ENCODE results near the gene GRID1.

GRID1 gene

DNA sequence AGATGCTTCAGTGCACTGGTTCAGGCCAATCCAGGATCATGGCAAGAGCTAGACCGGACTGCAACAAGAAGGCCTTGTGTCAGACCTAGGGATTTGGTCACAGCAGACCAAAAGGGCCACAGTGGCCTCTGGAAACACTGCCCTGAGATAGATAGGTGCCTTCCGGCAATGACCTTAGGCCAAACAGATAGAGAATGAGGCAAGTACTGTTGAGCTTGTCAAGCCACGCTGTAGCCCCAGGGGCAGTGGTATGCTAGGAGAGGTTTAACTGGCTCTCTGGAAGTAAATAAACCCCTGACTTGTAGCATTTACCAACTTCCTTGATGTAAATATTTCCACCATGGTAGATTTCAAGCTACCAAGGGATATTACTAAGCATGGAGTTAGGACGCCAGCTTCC is 197.5 kb downstream of the GRID1 start:
- H3K4me3 ChIP-seq (ENCODE audit: low read length) = no peak overlapping the region
- H3K36me3 ChIP-seq (ENCODE audit: control insufficient read depth, insufficient read depth, low read length, severe bottlenecking) = no peaks in the 10 kb centered on the region
- no peaks in the 10 kb centered on the region for H3K9me3 ChIP-seq (ENCODE audit: control insufficient read depth, low read length)
- no peaks in the 10 kb centered on the region for H3K27me3 ChIP-seq (replicated peaks; ENCODE audit: control insufficient read depth, insufficient read depth, low read length)
- DNase-seq (ENCODE audit: low read depth) = no peak
- no peak overlapping the region for H3K9ac ChIP-seq (ENCODE audit: low read length)
- no peaks in the 10 kb centered on the region for H3K4me1 ChIP-seq (ENCODE audit: control insufficient read depth, insufficient read depth, low read length)

DNA sequence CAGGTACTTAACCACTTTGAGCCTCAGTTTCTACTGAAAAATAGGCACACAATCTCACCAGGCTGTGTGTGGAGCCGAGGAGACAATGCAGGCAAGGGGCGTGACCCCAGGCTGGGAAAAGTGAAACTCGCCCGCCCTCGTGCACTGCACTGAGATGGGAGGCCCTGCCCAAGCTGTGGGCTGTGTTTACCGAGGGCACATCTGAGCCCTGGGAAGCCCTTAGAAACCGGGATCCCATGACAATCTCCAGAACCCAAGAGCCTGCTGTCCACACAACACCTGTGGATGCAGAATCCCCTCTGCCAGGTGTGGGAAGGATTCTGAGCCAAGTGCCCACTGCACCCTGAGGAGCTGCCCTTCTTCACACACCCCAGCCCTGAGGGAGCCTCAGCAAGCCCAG is 198.3 kb downstream of the GRID1 start:
- no peaks in the 10 kb centered on the region for H3K4me1 ChIP-seq (ENCODE audit: control insufficient read depth, insufficient read depth, low read length)
- H3K4me3 ChIP-seq (ENCODE audit: low read length) = no peak overlapping the region
- H3K9me3 ChIP-seq (ENCODE audit: control insufficient read depth, low read length) = no peaks in the 10 kb centered on the region
- H3K27me3 ChIP-seq (replicated peaks; ENCODE audit: control insufficient read depth, insufficient read depth, low read length) = no peaks in the 10 kb centered on the region
- H3K9ac ChIP-seq (ENCODE audit: low read length) = no peak overlapping the region
- DNase-seq (ENCODE audit: low read depth) = no peak
- H3K36me3 ChIP-seq (ENCODE audit: control insufficient read depth, insufficient read depth, low read length, severe bottlenecking) = no peaks in the 10 kb centered on the region

DNA sequence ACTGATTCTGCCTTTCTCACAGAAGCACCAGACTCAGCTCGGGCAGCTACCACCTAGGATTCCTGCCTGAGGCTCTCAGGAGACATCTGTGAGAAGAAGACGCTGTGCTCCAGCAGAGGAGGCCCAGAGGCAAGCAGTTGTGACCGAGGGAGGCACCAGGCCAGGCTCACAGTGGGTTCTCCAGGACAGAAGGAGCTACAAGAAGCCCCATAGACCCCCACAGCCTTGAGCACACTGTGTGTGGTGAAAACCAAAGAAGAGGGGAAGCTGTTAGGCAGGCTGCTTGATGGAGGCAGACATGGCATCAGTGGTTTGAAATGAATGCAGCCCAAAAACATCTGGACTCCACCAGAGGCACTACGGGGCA is 198.8 kb downstream of the GRID1 start:
- no peak for DNase-seq (ENCODE audit: low read depth)
- H3K36me3 ChIP-seq (ENCODE audit: control insufficient read depth, insufficient read depth, low read length, severe bottlenecking) = no peaks in the 10 kb centered on the region
- H3K4me3 ChIP-seq (ENCODE audit: low read length) = no peak overlapping the region
- no peaks in the 10 kb centered on the region for H3K9me3 ChIP-seq (ENCODE audit: control insufficient read depth, low read length)
- no peak overlapping the region for H3K9ac ChIP-seq (ENCODE audit: low read length)
- H3K4me1 ChIP-seq (ENCODE audit: control insufficient read depth, insufficient read depth, low read length) = no peaks in the 10 kb centered on the region
- no peaks in the 10 kb centered on the region for H3K27me3 ChIP-seq (replicated peaks; ENCODE audit: control insufficient read depth, insufficient read depth, low read length)

DNA sequence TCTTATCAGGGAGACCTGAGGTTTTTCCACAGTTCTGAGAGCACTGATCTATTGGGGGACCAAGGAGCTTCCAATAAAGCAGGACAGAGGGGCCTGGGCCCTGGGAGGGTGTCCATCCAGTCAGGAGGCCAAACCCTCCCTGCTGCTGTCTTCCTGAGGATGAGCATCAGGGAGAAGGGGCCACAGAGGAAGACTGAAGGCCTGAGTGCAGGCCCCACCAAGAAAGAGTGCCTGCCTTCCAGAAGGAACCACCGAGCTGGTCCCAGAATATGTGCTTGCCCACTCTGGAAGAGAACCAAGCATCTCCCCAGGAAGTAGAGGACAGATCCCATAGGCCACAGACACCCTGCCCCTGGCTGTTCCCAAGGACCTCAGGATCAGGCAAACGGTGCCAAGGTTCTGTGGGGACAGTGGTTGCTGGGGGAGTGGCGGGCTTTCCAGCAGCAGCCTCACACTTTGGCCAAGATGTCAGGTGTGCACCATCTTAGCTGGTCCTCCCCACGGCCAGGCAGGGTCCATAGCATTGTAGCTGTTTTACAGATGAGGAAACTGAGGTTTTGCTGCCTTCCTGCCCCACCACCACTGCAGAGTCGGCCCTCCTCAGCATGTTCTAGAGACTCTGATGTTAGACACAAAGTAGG is 199.4 kb downstream of the GRID1 start:
- Histone ChIP-seq H3K9ac (ENCODE audit: low read length) (no peak overlapping the region), H3K36me3 (ENCODE audit: control insufficient read depth, insufficient read depth, low read length, severe bottlenecking) (no peaks in the 10 kb centered on the region), H3K9me3 (ENCODE audit: control insufficient read depth, low read length) (no peaks in the 10 kb centered on the region), H3K27me3 (replicated peaks; ENCODE audit: control insufficient read depth, insufficient read depth, low read length) (no peaks in the 10 kb centered on the region), H3K4me1 (ENCODE audit: control insufficient read depth, insufficient read depth, low read length) (no peaks in the 10 kb centered on the region), H3K4me3 (ENCODE audit: low read length) (no peak overlapping the region)
- DNase-seq (ENCODE audit: low read depth) = no peak

DNA sequence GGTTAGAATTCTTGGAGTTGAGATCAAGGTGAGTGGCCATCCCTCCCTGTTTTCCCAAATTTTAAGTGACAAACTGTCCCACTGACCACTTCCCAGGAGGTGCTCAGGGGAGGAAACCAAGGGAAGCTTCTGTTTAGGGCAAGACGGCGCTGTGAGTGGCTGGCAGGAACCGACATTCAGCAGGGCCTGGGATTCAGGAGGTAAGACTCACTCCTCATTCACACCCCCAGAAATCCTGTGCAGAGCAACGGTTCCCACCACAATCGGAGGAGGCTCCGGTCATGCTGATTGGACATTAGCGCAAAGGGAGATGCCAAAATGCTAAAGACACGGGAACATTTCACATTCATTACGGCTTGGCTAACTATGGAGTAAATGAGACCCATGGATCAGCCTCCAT is 200.9 kb downstream of the GRID1 start:
- Histone ChIP-seq H3K4me3 (ENCODE audit: low read length) (no peak overlapping the region), H3K36me3 (ENCODE audit: control insufficient read depth, insufficient read depth, low read length, severe bottlenecking) (no peaks in the 10 kb centered on the region), H3K9ac (ENCODE audit: low read length) (no peak overlapping the region), H3K9me3 (ENCODE audit: control insufficient read depth, low read length) (no peaks in the 10 kb centered on the region), H3K4me1 (ENCODE audit: control insufficient read depth, insufficient read depth, low read length) (no peaks in the 10 kb centered on the region), H3K27me3 (replicated peaks; ENCODE audit: control insufficient read depth, insufficient read depth, low read length) (no peaks in the 10 kb centered on the region)
- DNase-seq (ENCODE audit: low read depth) = no peak

DNA sequence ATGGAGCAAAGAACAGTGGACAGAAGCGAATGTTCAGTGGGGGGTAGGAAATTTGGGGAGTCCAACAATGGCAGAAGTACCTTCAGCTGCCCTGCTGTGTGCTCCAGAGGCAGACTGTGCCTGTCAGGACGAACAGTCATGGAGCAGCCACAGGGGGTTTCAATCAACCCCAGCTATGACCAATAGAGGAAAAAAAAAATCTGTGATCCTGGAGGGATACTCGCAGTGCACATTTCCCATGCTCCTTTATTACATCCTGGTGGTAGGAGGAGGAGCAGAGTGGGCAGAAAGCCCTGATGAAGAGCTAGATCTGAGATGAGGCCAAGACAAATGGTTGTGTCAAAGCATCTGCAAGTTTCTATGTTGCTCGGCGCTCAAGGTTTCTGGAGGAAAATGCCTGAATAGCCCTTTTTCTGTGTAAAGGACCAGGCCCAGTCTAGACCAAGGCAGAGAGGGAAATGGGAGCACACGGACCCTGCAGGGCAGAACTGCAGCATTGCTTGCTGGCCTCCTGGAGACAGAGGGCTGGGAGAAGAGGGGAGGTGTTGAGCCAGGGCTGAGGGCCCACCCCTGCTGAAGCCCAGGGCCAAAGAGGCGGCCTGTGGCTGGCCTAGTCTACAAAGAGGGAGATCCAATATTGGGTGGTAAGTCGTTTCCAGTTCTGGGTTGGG is 201.5 kb downstream of the GRID1 start:
- no peak for DNase-seq (ENCODE audit: low read depth)
- Histone ChIP-seq H3K9ac (ENCODE audit: low read length) (no peak overlapping the region), H3K9me3 (ENCODE audit: control insufficient read depth, low read length) (no peaks in the 10 kb centered on the region), H3K36me3 (ENCODE audit: control insufficient read depth, insufficient read depth, low read length, severe bottlenecking) (no peaks in the 10 kb centered on the region), H3K4me1 (ENCODE audit: control insufficient read depth, insufficient read depth, low read length) (no peaks in the 10 kb centered on the region), H3K4me3 (ENCODE audit: low read length) (no peak overlapping the region), H3K27me3 (replicated peaks; ENCODE audit: control insufficient read depth, insufficient read depth, low read length) (no peaks in the 10 kb centered on the region)

DNA sequence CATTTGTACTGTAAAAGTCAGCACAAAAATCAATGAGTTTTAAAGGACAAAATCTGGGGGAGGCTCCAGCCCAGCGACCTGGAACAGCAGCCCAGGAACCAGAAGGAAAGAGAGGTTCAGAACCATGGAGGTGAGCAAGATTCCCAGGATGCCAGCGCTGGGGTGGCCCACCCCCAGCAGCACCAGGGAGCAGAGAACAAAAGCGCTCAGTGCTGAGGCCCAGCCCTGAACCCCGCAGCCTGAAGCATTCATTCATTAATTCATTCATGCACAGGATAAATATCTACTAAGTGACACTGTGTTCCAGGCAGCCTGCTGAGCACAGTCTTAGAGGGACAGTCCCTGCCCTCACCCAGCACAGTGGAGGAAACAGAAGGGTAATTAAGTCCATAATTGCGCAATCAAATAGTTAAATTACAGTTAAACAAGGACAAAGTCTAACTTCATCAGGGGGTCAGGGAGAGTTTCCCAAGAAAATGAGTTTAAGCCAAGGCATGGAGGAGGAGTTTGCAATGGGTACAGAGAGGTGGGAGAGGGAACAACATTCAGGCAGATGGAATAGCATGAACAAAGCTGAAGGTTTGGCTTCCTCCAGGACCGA is 202.3 kb downstream of the GRID1 start:
- no peaks in the 10 kb centered on the region for H3K9me3 ChIP-seq (ENCODE audit: control insufficient read depth, low read length)
- DNase-seq (ENCODE audit: low read depth) = no peak
- H3K4me3 ChIP-seq (ENCODE audit: low read length) = no peak overlapping the region
- no peaks in the 10 kb centered on the region for H3K36me3 ChIP-seq (ENCODE audit: control insufficient read depth, insufficient read depth, low read length, severe bottlenecking)
- H3K4me1 ChIP-seq (ENCODE audit: control insufficient read depth, insufficient read depth, low read length) = no peaks in the 10 kb centered on the region
- H3K27me3 ChIP-seq (replicated peaks; ENCODE audit: control insufficient read depth, insufficient read depth, low read length) = no peaks in the 10 kb centered on the region
- H3K9ac ChIP-seq (ENCODE audit: low read length) = no peak overlapping the region

DNA sequence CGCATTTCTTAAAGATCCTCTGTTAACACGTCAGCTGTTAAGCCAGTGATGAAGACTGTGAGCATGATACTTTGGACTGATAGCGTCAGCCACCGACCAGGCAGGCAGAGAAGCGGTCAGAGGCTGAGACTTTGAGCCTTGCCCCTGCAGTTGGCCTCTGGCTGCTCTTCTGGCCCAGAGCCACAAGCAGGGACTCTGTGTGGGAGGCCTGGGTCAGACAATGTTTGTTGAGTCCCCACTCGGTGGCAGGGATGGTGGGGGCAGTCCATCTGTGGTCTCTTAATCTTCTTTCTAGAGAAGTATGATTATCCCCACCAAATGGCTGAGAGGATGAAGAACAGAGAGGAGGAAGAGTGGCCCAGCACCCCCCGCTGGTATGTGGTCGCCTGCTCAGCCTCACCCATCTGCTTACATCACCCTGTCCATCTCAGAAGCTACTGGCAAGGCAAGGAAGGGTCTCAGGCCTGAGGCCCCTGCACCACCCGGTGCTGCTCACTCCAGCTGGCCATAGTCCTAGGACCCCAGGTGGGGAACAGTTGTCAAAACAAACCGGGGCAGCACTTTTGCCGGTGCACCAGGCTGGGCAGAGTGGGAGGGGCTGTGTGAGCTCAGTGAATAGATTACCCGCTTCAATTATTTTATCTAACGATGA is 202.9 kb downstream of the GRID1 start:
- Histone ChIP-seq H3K4me3 (ENCODE audit: low read length) (no peak overlapping the region), H3K9me3 (ENCODE audit: control insufficient read depth, low read length) (no peaks in the 10 kb centered on the region), H3K27me3 (replicated peaks; ENCODE audit: control insufficient read depth, insufficient read depth, low read length) (no peaks in the 10 kb centered on the region), H3K36me3 (ENCODE audit: control insufficient read depth, insufficient read depth, low read length, severe bottlenecking) (no peaks in the 10 kb centered on the region), H3K4me1 (ENCODE audit: control insufficient read depth, insufficient read depth, low read length) (no peaks in the 10 kb centered on the region), H3K9ac (ENCODE audit: low read length) (no peak overlapping the region)
- DNase-seq (ENCODE audit: low read depth) = no peak

DNA sequence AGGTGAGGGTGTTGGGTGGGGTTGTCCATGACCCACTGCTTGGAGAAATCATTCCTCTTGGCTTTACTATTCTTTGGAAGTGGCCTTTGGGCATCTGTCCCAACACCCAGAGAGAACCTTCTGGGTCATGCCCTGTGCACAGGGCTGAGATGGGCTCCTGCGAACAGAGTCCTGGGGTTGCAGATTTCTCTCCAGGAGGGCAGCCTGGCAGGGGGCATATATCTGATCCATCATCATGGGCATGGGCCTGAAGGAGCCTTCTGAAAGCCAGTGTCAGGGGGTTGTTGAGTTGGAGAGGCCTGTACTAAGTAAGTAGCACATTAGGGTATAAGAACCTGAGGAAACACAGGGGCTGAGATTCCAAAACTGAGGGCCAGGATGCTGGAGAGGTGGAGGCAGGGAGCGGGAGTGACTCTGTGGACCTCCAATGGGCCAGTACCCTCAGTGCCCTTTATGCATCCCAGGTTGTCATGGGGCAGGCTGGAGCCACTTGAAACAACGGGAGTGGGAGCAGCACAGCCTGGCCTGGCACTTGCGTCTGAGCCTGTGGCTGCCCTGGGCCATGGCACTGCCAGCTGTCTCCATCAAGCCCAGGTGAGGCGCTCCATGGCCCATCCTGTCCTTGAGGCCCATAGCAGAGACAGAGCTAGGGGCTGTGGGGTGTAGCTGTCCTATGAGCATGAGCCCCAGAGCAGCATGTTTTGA is 203.7 kb downstream of the GRID1 start:
- Histone ChIP-seq H3K4me3 (ENCODE audit: low read length) (no peak overlapping the region), H3K27me3 (replicated peaks; ENCODE audit: control insufficient read depth, insufficient read depth, low read length) (no peaks in the 10 kb centered on the region), H3K4me1 (ENCODE audit: control insufficient read depth, insufficient read depth, low read length) (no peaks in the 10 kb centered on the region), H3K9me3 (ENCODE audit: control insufficient read depth, low read length) (no peaks in the 10 kb centered on the region), H3K9ac (ENCODE audit: low read length) (no peak overlapping the region), H3K36me3 (ENCODE audit: control insufficient read depth, insufficient read depth, low read length, severe bottlenecking) (no peaks in the 10 kb centered on the region)
- DNase-seq (ENCODE audit: low read depth) = no peak

DNA sequence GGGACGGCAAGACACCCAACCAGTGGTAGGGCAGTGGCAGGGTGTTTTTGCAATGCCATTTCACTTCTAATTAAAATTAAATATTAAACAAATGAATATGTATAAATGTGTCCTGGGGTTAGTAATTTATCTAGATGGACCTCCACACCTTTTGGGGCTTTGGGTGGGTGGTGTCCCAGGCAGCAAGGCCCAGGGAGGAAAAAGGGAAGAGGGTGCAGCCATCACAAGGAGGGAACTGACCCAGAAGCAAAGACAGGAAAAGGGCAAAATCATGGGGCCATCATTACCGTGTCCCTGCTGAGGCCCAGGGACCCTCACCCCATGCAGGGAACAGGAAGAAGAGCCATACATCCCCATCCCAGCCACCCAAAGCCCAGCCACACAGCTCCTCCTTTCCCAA is 204.6 kb downstream of the GRID1 start:
- no peak overlapping the region for H3K4me3 ChIP-seq (ENCODE audit: low read length)
- H3K9me3 ChIP-seq (ENCODE audit: control insufficient read depth, low read length) = no peaks in the 10 kb centered on the region
- H3K9ac ChIP-seq (ENCODE audit: low read length) = no peak overlapping the region
- no peaks in the 10 kb centered on the region for H3K4me1 ChIP-seq (ENCODE audit: control insufficient read depth, insufficient read depth, low read length)
- no peak for DNase-seq (ENCODE audit: low read depth)
- H3K27me3 ChIP-seq (replicated peaks; ENCODE audit: control insufficient read depth, insufficient read depth, low read length) = no peaks in the 10 kb centered on the region
- H3K36me3 ChIP-seq (ENCODE audit: control insufficient read depth, insufficient read depth, low read length, severe bottlenecking) = no peaks in the 10 kb centered on the region
